Choroid plexus epithelial cell (primary cell): Measurements from ENCODE around the gene MACF1.

Source experiments
- DNase-seq: peaks from one replicate; pipeline ENCODE4 v3.0.0-alpha.2; 2010; ENCODE audit warnings: low read depth
- H3K4me3 ChIP-seq: 2 replicates; pipeline ENCODE4 v1.5.1; 2011; ENCODE audit warnings: low read depth, mild to moderate bottlenecking, control low read depth, low read length, moderate library complexity
- CTCF ChIP-seq: conservative IDR thresholded peaks from 2 replicates; pipeline ENCODE4 v1.5.1; 2011; ENCODE audit warnings: low read depth, mild to moderate bottlenecking, control low read depth, inconsistent platforms, low read length, moderate library complexity

MACF1 gene

DNA sequence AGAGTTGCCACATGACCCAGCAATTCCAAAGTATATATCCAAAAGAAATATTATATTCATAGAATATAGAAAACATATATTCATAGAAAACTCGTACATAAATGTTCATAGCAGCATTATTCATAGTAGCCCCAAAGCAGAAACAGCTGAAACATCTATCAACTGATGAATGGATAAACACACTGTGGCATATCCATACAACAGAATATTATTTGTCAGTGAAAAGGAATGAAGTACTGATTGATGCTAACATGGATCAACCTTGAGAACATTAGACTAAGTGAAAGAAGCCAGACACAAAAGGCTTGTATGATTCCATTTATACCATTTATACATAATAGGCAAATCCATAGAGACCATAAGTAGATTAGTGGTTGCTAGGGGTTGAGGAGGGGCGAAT is 21.7 kb upstream of the MACF1 start:
- TF ChIP-seq CTCF = no peak
- DNase-seq = no peak
- no peak overlapping the region for H3K4me3 ChIP-seq

DNA sequence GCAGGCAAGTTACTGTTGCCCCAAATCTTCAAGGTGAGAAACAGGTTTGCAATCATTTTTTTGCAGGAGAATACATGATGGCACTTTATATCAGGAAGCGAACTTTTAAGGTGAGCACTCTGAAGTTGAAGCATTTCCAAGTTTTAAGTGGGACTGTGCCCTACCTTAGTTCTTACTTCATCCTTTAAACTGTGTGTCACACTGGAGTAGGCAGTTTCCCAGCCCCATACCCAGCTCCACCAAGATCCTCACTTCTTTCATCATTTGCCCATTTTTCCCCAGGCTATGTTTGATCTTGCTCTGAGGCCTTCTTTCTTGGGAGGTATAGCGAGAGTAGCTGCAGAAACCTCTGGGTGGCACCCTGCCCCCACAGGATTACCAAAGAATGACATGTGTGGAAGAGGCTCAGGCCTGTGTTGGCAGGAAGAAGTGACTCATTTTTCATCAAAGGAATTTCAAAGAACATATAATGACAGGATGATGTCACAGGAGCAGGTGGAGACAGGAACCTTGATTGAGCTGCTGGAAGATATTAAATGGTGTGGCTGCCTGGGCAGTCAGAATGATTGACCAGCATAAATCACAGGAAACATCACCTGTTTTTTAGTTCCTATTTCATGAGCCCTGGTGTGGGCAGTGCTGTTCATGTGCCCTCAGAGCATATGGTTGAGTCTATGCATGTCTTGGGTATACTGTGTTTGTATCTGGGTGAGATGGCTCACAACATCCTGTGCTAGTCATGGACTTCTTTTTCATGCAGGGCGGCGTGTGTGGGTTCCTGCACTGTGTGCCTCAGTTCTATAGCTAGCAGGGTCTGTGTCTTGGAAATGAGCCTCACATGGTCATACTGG is 20.8 kb upstream of the MACF1 start:
- peak; percentile 76 for DNase-seq
- TF ChIP-seq CTCF = peak; percentile 44
- no peak overlapping the region for H3K4me3 ChIP-seq

DNA sequence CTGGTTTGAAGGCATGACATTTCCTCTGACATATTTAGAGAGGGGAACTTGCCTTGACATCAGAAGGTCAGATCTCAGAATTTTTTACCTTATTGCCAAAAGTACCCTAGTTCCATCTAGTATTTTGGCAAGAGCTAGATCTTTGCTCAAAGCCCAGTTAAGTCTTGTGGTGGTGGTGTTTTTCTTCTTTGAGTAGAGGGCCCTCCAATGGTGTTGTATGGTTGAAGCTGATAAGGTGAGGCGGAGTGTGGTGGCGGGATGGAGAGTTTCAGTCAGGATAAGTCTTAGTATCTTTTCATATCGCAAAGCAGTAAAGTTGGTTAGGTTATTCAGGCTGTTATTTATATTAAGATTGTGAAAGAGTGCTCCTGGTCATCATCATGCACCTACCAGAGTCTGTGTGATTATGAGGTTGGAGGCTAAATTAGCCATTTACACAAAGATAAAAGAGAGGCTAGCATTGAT is 20.1 kb upstream of the MACF1 start:
- no peak overlapping the region for H3K4me3 ChIP-seq
- TF ChIP-seq CTCF = no peak
- DNase-seq = no peak

DNA sequence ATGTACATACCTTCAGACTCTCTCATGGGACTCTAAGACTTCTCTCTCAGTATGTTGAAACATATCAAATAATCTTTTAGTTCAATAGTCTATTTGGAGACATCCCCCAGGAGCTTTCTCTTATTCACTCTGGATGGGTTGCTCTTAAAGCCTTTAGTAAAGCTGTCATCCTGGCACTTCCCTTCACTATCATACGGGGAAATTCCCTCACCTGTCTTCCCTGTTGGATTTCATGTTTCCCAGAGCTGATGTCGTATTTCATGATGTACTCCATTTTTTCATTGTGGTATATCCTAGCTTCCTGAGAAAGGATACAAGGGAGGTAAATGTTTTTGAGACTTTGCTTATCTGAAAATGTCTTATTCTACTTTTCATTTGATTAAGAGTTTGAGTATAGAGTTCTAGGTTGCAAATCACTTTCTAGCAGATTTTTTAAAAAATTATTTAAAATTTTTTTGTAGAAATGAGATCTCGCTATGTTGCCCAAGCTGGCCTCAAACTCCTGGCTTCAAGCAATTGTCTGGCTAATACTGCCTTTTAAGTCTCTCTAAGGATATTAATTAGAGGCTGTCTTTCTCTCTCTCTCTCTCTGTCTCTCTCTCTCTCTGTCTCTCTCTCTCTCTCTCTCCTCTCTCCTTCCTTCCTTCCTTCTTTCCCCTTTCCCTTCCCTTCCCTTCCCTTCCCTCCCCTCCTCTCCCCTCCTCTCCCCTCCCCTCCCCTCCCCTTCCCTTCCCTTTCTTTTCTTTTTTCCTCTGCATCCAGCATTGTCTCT is 17.0 kb upstream of the MACF1 start:
- H3K4me3 ChIP-seq = no peak overlapping the region
- DNase-seq = no peak
- no peak for TF ChIP-seq CTCF

DNA sequence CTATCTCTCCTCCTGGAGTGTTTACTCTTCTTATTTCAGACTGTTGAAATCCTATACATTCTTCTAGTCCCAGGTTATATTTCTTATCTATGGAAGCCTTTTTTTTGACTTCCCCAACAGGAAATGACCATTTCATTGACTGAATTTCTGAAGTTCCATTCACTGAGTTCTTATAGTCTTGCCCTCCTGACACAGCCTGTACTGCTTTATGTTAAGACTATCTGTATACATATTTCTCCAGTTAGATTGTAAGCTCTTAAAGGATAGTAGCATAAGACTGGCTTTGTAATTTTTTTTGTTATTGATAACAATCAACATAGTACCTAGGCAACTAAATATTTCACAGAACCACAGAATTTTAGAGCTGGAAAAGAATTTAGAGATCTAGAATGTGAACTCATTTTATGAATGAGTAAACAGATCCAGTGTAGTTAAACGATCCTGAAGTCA is 14.9 kb upstream of the MACF1 start:
- peak; percentile 88 for DNase-seq
- H3K4me3 ChIP-seq = no peak overlapping the region
- TF ChIP-seq CTCF = no peak

DNA sequence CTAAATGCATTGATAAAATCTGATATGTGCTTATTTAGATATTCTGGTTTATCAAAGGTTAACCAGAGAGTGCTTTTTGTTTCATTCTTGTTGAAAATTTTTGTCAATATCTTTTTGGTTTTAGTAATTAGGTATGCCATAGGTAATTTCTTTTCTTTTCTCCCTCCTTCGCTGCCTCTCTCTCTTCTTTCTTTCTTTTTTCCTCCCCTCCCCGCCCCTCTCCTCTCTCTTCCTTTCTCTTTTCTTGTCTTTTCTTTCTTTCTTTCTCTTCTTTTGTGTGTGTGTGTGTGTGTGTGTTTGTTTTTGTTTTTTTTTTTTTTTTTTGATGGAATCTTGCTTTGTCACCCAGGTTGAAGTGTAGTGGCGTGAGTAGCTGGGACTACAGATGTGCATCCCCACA is 14.4 kb upstream of the MACF1 start:
- TF ChIP-seq CTCF = no peak
- no peak for DNase-seq
- H3K4me3 ChIP-seq = no peak overlapping the region
